ENCODE data around the gene GPRIN3.

Gene GPRIN3

GRCh38 chr4:89303814-89304388, 3.7 kb downstream of the GPRIN3 start:
- no peak for TF ChIP-seq CTCF (IDR thresholded peaks at IDR 0.05; ENCODE audit: poor library complexity, severe bottlenecking)
- H3K9me3 ChIP-seq (ENCODE audit: severe bottlenecking) = no peaks in the 10 kb centered on the region
- H3K4me1 ChIP-seq (ENCODE audit: insufficient read depth, poor library complexity, severe bottlenecking) = no peaks in the 10 kb centered on the region
- no peak overlapping the region for H3K4me3 ChIP-seq (ENCODE audit: severe bottlenecking)
- H3K36me3 ChIP-seq (ENCODE audit: low read depth) = no peaks in the 10 kb centered on the region
- ATAC-seq (ENCODE audit: low read depth) (no peak), DNase-seq (ENCODE audit: low spot score) (no peak)
- peaks cover 6% of the 10 kb centered on the region for H3K27me3 ChIP-seq (ENCODE audit: insufficient read depth, poor library complexity, severe bottlenecking)
- no peak overlapping the region for H3K27ac ChIP-seq (ENCODE audit: poor library complexity, severe bottlenecking)

GRCh38 chr4:89303177-89303576, 4.4 kb downstream of the GPRIN3 start:
- ATAC-seq (ENCODE audit: low read depth) (no peak), DNase-seq (ENCODE audit: low spot score) (no peak)
- peaks cover 6% of the 10 kb centered on the region for H3K27me3 ChIP-seq (ENCODE audit: insufficient read depth, poor library complexity, severe bottlenecking)
- H3K36me3 ChIP-seq (ENCODE audit: low read depth) = no peaks in the 10 kb centered on the region
- H3K27ac ChIP-seq (ENCODE audit: poor library complexity, severe bottlenecking) = no peak overlapping the region
- H3K4me1 ChIP-seq (ENCODE audit: insufficient read depth, poor library complexity, severe bottlenecking) = no peaks in the 10 kb centered on the region
- TF ChIP-seq CTCF (IDR thresholded peaks at IDR 0.05; ENCODE audit: poor library complexity, severe bottlenecking) = no peak
- no peak overlapping the region for H3K4me3 ChIP-seq (ENCODE audit: severe bottlenecking)
- no peaks in the 10 kb centered on the region for H3K9me3 ChIP-seq (ENCODE audit: severe bottlenecking)

- Histone ChIP-seq H3K36me3 (ENCODE audit: low read depth) (no peaks in the 10 kb centered on the region), H3K27ac (ENCODE audit: poor library complexity, severe bottlenecking) (no peak overlapping the region), H3K4me3 (ENCODE audit: severe bottlenecking) (no peak overlapping the region), H3K9me3 (ENCODE audit: severe bottlenecking) (no peaks in the 10 kb centered on the region), H3K4me1 (ENCODE audit: insufficient read depth, poor library complexity, severe bottlenecking) (no peaks in the 10 kb centered on the region), H3K27me3 (ENCODE audit: insufficient read depth, poor library complexity, severe bottlenecking) (peaks cover under 1% of the 10 kb centered on the region)
- ATAC-seq (ENCODE audit: low read depth) (no peak), DNase-seq (ENCODE audit: low spot score) (no peak)
- TF ChIP-seq CTCF (IDR thresholded peaks at IDR 0.05; ENCODE audit: poor library complexity, severe bottlenecking) = no peak
These were observed 5.7 kb downstream of the GPRIN3 start for GRCh38 chr4:89301902-89302301.

- no peak overlapping the region for H3K27ac ChIP-seq (ENCODE audit: poor library complexity, severe bottlenecking)
These were observed 6.6 kb downstream of the GPRIN3 start for GRCh38 chr4:89301003-89301402.

More at GRCh38 chr4:89301003-89301402, 6.6 kb downstream of the GPRIN3 start:
- Histone ChIP-seq H3K4me3 (ENCODE audit: severe bottlenecking) (no peak overlapping the region), H3K4me1 (ENCODE audit: insufficient read depth, poor library complexity, severe bottlenecking) (no peaks in the 10 kb centered on the region), H3K27me3 (ENCODE audit: insufficient read depth, poor library complexity, severe bottlenecking) (no peaks in the 10 kb centered on the region), H3K36me3 (ENCODE audit: low read depth) (no peaks in the 10 kb centered on the region), H3K9me3 (ENCODE audit: severe bottlenecking) (no peaks in the 10 kb centered on the region)
- no peak for TF ChIP-seq CTCF (IDR thresholded peaks at IDR 0.05; ENCODE audit: poor library complexity, severe bottlenecking)
- ATAC-seq (ENCODE audit: low read depth) (no peak), DNase-seq (ENCODE audit: low spot score) (no peak)

Measured in RWPE2 (cell line).